HL-60 (cell line): ENCODE results near the gene DNAJB8.
A peak's percentile ranks its signal among the peaks of the same experiment; 100 is the strongest.

Experiments
- DNase-seq, 2 experiments: peaks; one replicate each; pipeline ENCODE4 v3.0.0-alpha.2; 2010 to 2020; ENCODE audit warnings: low read depth in 1 of 2, low spot score in 1 of 2
- H3K27ac ChIP-seq: fragments of 250-450 bp; sonication (Bioruptor Pico); replicated peaks from 2 replicates; pipeline ENCODE4 v1.5.1; 2020; ENCODE audit warnings: mild to moderate bottlenecking, moderate library complexity
- H3K27me3 ChIP-seq: fragments of 250-450 bp; sonication (Bioruptor Pico); 2 replicates; pipeline ENCODE4 v1.5.1; 2021; ENCODE audit warnings: mild to moderate bottlenecking, moderate library complexity; ENCODE audit not compliant: insufficient read depth, poor library complexity, severe bottlenecking
- H3K4me3 ChIP-seq: replicated peaks from 2 replicates; pipeline ENCODE4 v1.5.1; 2011; ENCODE audit warnings: mild to moderate bottlenecking, control low read depth, low read length; ENCODE audit not compliant: insufficient read depth
- CTCF ChIP-seq: IDR thresholded peaks from one replicate; pipeline ENCODE4 v1.5.1; 2011; ENCODE audit warnings: low read length, control low read depth, inconsistent platforms; ENCODE audit not compliant: insufficient read depth
- GABPA ChIP-seq: IDR thresholded peaks from 2 replicates; pipeline ENCODE4 v1.6.1; 2012; ENCODE audit warnings: low read depth
- POLR2AphosphoS5 ChIP-seq: IDR thresholded peaks from 2 replicates; pipeline ENCODE4 v1.6.1; 2012; ENCODE audit warnings: low read depth
- REST ChIP-seq: IDR thresholded peaks from 2 replicates; pipeline ENCODE4 v1.6.1; 2012; ENCODE audit warnings: low read depth; ENCODE audit not compliant: insufficient replicate concordance
- SPI1 ChIP-seq: IDR thresholded peaks from 2 replicates; pipeline ENCODE4 v1.6.1; 2012; ENCODE audit warnings: low read depth, mild to moderate bottlenecking, borderline replicate concordance

The DNAJB8 gene

GRCh38 chr3:128439226-128439625 is 27.5 kb downstream of the DNAJB8 start:
- H3K27ac ChIP-seq = no peak overlapping the region
- H3K4me3 ChIP-seq = no peak overlapping the region
- no peak for DNase-seq
- TF ChIP-seq GABPA (no peak), CTCF (no peak), POLR2AphosphoS5 (no peak), REST (no peak)
- H3K27me3 ChIP-seq = no peaks in the 10 kb centered on the region

GRCh38 chr3:128438488-128439072 is 28.1 kb downstream of the DNAJB8 start:
- DNase-seq = no peak
- no peak overlapping the region for H3K4me3 ChIP-seq
- H3K27me3 ChIP-seq = no peaks in the 10 kb centered on the region
- TF ChIP-seq CTCF = peak; percentile 52
- TF ChIP-seq GABPA = no peak
- no peak overlapping the region for H3K27ac ChIP-seq

GRCh38 chr3:128436214-128436613 is 30.5 kb downstream of the DNAJB8 start:
- TF ChIP-seq POLR2AphosphoS5 (no peak), CTCF (no peak), SPI1 (no peak), REST (no peak), GABPA (no peak)
- Histone ChIP-seq H3K27me3 (peaks cover 10% of the 10 kb centered on the region), H3K27ac (no peak overlapping the region), H3K4me3 (no peak overlapping the region)
- DNase-seq = no peak

- no peak overlapping the region for H3K27ac ChIP-seq
- DNase-seq = no peak
- TF ChIP-seq REST (no peak), SPI1 (no peak), CTCF (no peak), POLR2AphosphoS5 (no peak), GABPA (no peak)
- H3K4me3 ChIP-seq = no peak overlapping the region
- H3K27me3 ChIP-seq = peaks cover 10% of the 10 kb centered on the region
These were observed 31.1 kb downstream of the DNAJB8 start for GRCh38 chr3:128435561-128435960.
